ENCODE measurements around the gene FXYD6.

Gene FXYD6

DNA sequence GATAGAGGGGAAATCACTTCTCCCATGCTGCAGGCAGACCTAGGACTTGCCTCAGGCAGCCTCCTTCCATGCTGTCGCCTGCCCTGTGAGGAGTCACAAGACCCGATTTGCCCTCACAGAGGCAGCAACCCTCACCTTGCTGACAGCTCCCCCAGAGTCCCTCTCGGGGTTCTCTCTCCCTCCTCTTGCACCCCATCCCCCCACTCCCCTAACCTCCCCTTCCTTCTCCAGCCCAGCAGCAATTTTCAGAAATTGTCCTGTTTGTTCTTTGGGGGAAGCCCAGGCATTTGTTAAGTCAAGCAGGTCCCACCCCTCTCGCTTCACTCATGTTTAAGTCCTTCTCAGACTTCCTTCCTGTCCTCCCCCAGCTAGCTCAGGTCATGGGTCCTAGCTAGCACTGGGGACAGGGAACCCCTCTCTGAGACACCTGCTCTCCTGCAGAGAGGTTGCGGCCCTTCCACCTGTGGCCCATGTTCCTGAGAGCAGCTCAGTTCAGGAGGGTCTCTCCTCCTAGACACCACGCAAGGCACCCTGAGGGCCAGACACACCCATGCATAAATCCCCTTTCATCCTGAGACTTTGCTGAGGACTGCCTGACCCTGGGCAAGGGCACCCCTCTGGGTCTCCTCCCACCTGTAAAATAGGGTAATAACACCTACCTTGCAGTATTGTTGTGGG lies 45.6 kb downstream of the FXYD6 start:
- Histone ChIP-seq H3K36me3 (no peaks in the 10 kb centered on the region), H3K9me3 (ENCODE audit: severe bottlenecking) (no peaks in the 10 kb centered on the region), H3K27me3 (ENCODE audit: insufficient read depth, low read depth, severe bottlenecking) (no peaks in the 10 kb centered on the region), H3K4me3 (ENCODE audit: low read depth, low read length) (no peak overlapping the region), H3K27ac (no peak overlapping the region)
- TF ChIP-seq, protein P1, sequence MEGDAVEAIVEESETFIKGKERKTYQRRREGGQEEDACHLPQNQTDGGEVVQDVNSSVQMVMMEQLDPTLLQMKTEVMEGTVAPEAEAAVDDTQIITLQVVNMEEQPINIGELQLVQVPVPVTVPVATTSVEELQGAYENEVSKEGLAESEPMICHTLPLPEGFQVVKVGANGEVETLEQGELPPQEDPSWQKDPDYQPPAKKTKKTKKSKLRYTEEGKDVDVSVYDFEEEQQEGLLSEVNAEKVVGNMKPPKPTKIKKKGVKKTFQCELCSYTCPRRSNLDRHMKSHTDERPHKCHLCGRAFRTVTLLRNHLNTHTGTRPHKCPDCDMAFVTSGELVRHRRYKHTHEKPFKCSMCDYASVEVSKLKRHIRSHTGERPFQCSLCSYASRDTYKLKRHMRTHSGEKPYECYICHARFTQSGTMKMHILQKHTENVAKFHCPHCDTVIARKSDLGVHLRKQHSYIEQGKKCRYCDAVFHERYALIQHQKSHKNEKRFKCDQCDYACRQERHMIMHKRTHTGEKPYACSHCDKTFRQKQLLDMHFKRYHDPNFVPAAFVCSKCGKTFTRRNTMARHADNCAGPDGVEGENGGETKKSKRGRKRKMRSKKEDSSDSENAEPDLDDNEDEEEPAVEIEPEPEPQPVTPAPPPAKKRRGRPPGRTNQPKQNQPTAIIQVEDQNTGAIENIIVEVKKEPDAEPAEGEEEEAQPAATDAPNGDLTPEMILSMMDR (IDR thresholded peaks at IDR 0.05; ENCODE audit: low read depth, low read length) = no peak
- no peak for DNase-seq

DNA sequence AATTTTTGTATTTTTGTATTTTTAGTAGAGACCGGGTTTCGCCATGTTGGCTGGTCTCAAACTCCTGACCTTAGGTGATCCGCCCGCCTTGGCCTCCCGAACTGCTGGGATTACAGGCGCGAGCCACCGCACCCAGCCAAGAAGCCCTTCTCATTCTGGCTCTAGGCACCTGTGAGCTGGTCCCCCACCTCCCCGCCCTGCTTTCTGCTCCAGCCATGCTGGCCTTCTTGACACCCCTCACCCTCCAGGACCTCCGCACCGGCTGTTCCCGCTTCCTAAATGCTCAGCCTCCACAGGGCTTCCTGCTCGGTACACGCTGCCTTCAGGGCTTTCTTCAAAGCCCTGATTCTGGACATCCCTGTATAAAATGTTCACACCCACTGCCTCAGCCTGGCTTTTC lies 46.4 kb downstream of the FXYD6 start:
- DNase-seq = no peak
- TF ChIP-seq, protein P1 (IDR thresholded peaks at IDR 0.05; ENCODE audit: low read depth, low read length) = no peak

DNA sequence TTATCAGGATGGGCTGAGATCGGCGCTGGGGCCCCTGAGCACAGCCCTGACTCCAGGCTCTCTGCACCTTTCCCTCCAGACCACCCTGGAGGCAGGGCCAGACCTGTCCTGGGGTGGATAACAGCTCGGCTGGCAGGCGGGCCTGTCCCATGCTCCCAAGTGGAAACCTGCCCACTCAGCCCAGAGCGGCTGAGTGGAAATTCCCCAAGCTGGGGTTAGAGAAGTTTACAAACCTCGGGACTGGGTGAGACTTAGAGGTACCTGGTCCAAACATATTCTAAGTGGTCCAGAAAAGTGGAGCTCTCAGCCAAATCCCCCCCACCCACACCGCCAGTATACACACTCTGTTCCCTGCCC lies 47.1 kb downstream of the FXYD6 start:
- Histone ChIP-seq H3K27ac (no peak overlapping the region), H3K9me3 (ENCODE audit: severe bottlenecking) (no peaks in the 10 kb centered on the region), H3K4me3 (ENCODE audit: low read depth, low read length) (no peak overlapping the region), H3K36me3 (no peaks in the 10 kb centered on the region), H3K27me3 (ENCODE audit: insufficient read depth, low read depth, severe bottlenecking) (no peaks in the 10 kb centered on the region)
- TF ChIP-seq, protein P1 (IDR thresholded peaks at IDR 0.05; ENCODE audit: low read depth, low read length) = no peak
- no peak for DNase-seq

More for the DNA sequence above, 46.4 kb downstream of the FXYD6 start:
- Histone ChIP-seq H3K9me3 (ENCODE audit: severe bottlenecking) (no peaks in the 10 kb centered on the region), H3K4me3 (ENCODE audit: low read depth, low read length) (no peak overlapping the region), H3K27ac (no peak overlapping the region), H3K27me3 (ENCODE audit: insufficient read depth, low read depth, severe bottlenecking) (no peaks in the 10 kb centered on the region), H3K36me3 (no peaks in the 10 kb centered on the region)

DNA sequence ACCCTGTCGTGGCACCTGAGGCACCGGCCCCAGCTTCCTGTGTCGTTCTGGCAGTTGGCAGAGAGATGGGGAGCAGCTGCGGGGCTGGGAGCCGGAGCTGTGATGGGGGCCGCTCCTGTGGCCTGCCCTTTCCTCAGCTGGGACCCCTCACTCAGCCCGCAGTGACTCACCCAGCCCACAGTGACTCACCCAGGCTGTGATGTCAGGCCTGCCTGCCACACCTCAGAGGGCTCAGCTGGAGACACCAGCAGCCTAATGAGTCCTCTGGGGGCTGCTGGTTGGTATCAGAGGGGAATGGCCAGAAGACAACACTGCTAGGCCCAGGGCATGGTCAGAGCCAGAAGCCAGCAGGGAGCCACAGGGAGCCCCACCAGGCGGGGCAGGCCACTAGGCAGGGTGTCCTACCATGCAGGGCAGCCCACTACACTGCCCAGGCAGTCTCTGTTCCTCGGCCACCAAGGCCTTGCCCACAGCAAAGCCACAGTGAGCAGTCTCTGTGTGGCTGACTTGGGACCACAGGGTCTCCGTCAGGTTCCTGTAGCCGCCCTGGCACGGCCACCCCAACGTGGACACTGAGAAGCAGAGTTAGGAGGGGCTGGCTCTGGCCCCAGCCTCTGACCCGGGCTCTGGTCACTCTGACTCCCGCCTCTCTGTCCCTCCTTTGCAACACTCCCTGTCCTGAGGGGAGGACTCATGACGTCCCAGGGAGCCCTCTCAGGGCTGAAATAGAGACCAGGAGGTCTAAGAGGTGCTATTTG lies 47.7 kb downstream of the FXYD6 start:
- no peaks in the 10 kb centered on the region for H3K27me3 ChIP-seq (ENCODE audit: insufficient read depth, low read depth, severe bottlenecking)
- TF ChIP-seq, protein P1 (IDR thresholded peaks at IDR 0.05; ENCODE audit: low read depth, low read length) = no peak
- peak; percentile 11 for DNase-seq
- no peak overlapping the region for H3K27ac ChIP-seq
- H3K9me3 ChIP-seq (ENCODE audit: severe bottlenecking) = no peaks in the 10 kb centered on the region
- no peak overlapping the region for H3K4me3 ChIP-seq (ENCODE audit: low read depth, low read length)
- no peaks in the 10 kb centered on the region for H3K36me3 ChIP-seq

DNA sequence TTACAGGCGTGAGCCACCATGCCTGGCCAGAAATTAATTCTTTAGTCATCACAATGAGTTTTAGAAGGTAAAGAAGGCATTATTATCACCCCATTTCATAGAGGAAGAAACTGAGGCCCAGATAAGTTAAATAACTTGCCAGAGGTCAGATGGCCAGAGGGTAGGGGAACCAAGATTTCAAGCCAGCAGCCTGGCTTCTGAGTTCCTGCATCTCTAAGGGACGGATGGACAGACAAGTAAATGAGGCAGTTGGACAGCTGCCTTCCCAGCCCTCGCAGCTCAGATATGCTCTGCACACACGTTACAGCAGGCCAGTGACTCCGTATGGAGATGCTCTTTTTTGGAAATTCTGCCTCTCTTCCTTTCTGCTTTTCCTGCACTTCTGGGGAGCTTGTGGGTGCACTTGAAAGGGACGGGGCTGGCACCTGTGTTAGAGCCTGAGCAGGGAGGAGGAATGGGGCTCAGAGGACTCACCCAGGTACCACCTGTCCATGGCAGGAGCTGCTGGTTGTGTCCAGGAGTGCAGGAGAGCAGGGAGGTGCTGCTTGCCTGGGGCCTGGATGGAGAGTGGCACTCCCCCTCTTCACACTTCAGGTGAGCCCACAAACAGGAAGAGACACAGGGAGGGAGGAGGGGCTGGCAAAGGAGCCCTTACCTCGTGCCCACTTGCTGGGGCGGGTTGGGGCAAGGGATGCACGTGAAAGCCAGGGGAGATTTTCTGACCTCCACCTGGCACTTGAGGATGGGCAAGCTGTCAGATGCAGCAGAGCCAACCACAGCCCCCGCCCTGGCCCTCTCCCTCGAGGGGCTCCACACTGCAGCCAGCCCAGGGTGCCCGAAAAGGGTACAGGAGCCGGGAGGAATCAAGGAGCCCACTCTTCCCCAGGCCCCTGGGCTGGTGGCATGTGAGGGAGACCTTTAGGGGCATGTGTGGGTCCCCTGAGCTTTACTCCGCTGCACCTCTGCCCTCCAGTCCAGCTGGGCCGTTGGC lies 48.6 kb downstream of the FXYD6 start:
- Histone ChIP-seq H3K4me3 (ENCODE audit: low read depth, low read length) (no peak overlapping the region), H3K27me3 (ENCODE audit: insufficient read depth, low read depth, severe bottlenecking) (no peaks in the 10 kb centered on the region), H3K27ac (no peak overlapping the region), H3K36me3 (no peaks in the 10 kb centered on the region), H3K9me3 (ENCODE audit: severe bottlenecking) (no peaks in the 10 kb centered on the region)
- TF ChIP-seq, protein P1 (IDR thresholded peaks at IDR 0.05; ENCODE audit: low read depth, low read length) = no peak
- peak; percentile 4 for DNase-seq

Data from WERI-Rb-1 (cell line).